HFF-Myc (cell line): ENCODE measurements around the gene NFATC2.

Source experiments
- DNase-seq: peaks from one replicate; pipeline ENCODE4 v3.0.0-alpha.2; 2011; ENCODE audit warnings: low read depth; ENCODE audit errors: extremely low read depth
- H3K4me3 ChIP-seq: replicated peaks from 2 replicates; pipeline ENCODE4 v1.5.1; 2011; ENCODE audit warnings: low read depth, mild to moderate bottlenecking, control low read depth, low read length
- TF ChIP-seq, protein P1 (sequence below): IDR thresholded peaks from 2 replicates; pipeline ENCODE4 v1.5.1; 2012; ENCODE audit warnings: mild to moderate bottlenecking, low read depth, low read length, control low read depth; ENCODE audit errors: missing control alignments

NFATC2 gene

DNA sequence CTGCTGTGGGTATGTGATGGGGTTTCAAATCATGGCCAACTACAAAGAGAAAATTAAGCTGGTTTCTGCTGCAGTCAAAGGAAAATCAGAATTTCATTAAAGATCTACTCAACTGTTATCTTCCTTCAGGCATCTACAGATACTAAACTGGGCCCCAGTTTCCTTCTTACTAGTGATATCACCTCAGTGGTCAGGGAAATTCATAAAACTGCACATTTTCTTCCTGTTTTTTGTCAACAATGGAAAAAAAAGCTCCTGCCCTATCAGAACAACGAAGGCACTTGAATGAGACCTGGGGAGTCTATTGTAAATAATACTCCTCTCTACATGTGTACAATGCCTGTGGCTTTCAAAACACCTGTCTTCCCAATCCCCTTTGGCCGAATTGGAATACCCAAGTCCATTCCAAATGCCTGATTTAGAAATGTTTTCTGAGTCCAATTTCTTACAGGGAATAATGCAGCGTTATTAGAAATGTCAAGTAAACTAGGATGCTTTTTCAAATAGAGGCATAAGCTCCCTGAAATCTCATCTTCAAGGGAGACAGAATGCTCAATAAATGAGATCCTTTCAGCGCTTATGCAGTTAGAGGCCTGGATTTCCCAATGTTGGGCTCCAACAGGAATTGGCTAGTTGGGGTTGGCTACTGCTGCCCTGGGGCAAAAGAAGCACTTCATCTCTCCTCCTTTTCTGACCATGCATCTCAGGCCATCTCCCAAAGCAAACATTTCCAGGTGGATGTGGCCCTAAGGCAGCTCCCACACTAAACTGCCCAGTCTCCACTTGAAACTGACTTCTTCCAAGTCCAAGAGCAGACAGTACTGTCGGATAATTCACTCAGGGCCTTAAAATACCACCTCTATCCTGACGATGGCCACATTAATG lies 143.3 kb downstream of the NFATC2 start:
- H3K4me3 ChIP-seq = no peak overlapping the region
- DNase-seq = no peak

DNA sequence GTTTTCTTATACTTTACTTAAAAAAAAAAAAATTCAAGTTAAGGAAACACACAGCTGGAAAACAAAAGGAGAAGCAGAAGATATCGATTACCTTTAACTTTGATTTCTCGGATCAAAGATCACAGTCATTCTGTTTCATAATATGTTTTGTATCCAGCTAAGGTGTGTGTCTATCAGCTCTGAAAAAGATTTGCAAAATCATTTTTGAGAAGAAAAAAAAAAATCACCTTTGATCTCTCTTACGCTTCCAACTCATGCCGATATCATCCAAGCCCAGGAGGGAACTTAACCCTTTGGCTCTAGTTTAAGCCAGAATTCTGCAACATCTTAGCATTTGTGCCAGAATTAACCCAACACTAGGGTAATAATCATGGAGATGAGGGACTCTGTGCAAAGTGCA lies 144.0 kb downstream of the NFATC2 start:
- no peak overlapping the region for H3K4me3 ChIP-seq
- TF ChIP-seq, protein P1, sequence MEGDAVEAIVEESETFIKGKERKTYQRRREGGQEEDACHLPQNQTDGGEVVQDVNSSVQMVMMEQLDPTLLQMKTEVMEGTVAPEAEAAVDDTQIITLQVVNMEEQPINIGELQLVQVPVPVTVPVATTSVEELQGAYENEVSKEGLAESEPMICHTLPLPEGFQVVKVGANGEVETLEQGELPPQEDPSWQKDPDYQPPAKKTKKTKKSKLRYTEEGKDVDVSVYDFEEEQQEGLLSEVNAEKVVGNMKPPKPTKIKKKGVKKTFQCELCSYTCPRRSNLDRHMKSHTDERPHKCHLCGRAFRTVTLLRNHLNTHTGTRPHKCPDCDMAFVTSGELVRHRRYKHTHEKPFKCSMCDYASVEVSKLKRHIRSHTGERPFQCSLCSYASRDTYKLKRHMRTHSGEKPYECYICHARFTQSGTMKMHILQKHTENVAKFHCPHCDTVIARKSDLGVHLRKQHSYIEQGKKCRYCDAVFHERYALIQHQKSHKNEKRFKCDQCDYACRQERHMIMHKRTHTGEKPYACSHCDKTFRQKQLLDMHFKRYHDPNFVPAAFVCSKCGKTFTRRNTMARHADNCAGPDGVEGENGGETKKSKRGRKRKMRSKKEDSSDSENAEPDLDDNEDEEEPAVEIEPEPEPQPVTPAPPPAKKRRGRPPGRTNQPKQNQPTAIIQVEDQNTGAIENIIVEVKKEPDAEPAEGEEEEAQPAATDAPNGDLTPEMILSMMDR = no peak
- DNase-seq = no peak

More for the DNA sequence above, 143.3 kb downstream of the NFATC2 start:
- TF ChIP-seq, protein P1 = no peak

DNA sequence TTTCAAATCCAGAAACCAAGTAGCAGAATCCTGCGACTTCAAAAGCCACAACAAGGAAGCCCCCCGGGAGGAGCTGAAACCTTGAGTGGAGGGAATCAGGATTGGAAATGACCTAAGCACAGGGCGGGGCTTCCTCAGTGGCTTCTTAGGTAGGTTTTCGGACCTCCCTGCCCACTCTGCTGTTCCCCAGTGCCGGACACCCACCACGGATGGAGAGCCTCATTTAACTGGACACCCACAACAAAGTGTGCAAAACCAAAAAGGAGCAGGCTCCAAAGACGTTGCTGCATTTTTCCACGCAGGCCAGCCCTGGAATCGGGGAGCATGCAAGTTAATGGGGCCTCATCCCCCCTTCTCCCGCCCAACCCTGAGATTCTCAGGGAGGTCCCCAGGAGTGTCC lies 144.4 kb downstream of the NFATC2 start:
- TF ChIP-seq, protein P1 = no peak
- DNase-seq = no peak
- H3K4me3 ChIP-seq = no peak overlapping the region

DNA sequence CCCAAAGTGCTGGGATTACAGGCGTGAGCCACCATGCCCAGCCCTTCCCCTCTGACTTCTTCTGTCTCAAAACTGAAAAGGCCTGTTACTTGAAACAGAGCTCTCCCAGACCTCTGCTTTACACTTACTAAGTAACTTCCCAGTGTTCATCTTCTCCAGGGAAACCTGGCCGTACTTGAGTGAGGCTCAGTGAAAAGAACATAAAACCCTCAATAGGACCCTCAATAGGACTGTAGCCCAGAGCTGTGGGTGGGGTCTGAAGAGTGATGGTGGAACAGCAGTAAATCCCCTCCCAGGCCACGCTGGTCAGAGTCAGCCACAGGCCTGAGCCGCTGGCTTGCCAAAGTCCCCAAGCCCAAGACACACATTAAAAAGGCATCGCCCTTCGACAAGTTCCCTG lies 145.4 kb downstream of the NFATC2 start:
- TF ChIP-seq, protein P1 = no peak
- no peak overlapping the region for H3K4me3 ChIP-seq
- no peak for DNase-seq

DNA sequence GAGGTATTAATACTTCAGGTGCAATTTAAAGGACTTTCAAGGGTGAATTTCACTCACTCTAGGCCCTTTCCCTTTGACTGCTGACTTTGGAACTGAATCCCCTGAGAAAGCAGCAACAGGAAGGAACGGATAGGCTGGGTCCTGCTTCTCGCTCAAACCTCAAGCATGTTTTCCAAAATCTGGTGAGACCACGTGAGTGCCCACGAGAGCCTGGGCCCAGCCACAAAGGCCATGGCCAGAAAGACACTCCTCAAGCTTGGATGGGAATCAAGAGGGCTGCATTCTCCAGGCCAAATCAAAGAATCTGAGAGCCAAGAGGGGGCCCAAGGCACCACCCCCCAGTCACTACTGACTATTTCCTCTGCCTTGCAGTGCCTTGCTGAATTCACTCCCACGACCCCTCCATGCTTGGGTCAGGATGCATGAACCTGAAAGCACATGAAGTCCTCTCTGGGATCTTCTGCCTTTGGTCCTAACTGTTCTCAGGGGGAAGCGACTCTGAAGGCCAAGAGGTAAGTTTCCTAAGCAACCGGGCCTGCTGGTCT lies 146.1 kb downstream of the NFATC2 start:
- TF ChIP-seq, protein P1 = no peak
- no peak overlapping the region for H3K4me3 ChIP-seq
- DNase-seq = no peak

DNA sequence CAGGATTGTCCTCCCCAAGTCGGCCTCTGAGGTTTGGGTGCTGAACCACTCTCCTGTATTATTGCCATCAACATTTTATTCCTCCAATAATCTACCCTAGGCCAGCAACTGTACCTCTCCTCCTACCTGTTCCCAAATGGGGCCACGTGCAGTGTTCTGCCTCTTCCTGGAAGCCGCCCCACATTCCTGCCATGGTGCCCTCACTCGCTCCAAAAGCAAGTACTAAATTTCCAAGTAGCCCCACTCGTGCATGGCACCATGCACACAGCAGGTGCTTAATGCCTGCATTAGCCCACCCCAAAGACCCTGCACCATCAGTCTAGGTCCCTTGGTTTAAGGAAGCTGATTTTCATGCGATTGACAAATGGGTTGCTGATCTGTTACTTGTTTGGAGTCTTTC lies 147.8 kb downstream of the NFATC2 start:
- DNase-seq = no peak
- TF ChIP-seq, protein P1 = no peak
- H3K4me3 ChIP-seq = no peak overlapping the region
